GM18498 (cell line): ENCODE results near the gene PAF1.

Experiments used
- ATAC-seq: cut with Tn5 transposase; IDR thresholded peaks from one replicate; pipeline ENCODE4 v1.9.1; 2021; ENCODE audit warnings: mild to moderate bottlenecking, moderate library complexity; ENCODE audit not compliant: unreplicated experiment

PAF1 gene

GRCh38 chr19:39406656-39407409 lies 15.9 kb upstream of the PAF1 start, which contains the start of gene ZFP36:
ZFP36 (plus strand) TSS chr19:39406847; CDS start chr19:39406905, 58 bp downstream.
- peak; percentile 17 for ATAC-seq

DNA sequence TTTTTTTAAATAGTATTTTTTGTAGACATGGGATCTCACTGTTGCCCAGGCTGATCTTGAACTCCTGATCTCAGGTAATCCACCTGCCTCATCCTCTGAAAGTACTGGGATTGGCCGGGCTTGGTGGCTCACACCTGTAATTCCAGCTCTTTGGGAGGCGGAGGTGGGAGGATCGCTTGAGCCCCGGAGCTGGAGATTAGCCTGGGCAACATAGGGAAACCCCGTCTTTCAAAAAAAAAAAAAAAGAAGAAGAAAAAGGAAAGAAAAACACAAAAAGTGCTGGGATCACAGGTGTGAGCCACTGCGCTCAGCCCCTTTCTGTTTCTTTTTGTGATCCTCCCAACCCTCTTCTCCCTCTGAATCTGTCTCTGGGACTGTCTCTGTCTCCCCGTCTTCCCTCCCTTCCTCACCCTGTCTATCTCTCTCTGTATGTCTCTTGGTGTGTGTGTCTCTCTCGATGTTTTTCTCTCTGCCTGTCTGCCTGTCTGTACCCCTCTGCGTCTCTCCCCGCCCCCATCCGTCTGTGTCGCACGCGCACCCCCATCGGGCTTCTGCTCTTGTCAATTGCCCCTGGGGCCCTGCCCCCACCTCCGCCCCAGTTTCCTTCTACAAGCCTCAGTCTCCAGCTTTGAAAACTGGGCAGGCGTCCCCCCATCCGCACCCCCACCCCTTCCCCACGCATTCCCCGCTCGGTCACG lies 15.2 kb upstream of the PAF1 start:
- ATAC-seq, result no peak

GRCh38 chr19:39405261-39405957 lies 14.5 kb upstream of the PAF1 start:
- no peak for ATAC-seq

DNA sequence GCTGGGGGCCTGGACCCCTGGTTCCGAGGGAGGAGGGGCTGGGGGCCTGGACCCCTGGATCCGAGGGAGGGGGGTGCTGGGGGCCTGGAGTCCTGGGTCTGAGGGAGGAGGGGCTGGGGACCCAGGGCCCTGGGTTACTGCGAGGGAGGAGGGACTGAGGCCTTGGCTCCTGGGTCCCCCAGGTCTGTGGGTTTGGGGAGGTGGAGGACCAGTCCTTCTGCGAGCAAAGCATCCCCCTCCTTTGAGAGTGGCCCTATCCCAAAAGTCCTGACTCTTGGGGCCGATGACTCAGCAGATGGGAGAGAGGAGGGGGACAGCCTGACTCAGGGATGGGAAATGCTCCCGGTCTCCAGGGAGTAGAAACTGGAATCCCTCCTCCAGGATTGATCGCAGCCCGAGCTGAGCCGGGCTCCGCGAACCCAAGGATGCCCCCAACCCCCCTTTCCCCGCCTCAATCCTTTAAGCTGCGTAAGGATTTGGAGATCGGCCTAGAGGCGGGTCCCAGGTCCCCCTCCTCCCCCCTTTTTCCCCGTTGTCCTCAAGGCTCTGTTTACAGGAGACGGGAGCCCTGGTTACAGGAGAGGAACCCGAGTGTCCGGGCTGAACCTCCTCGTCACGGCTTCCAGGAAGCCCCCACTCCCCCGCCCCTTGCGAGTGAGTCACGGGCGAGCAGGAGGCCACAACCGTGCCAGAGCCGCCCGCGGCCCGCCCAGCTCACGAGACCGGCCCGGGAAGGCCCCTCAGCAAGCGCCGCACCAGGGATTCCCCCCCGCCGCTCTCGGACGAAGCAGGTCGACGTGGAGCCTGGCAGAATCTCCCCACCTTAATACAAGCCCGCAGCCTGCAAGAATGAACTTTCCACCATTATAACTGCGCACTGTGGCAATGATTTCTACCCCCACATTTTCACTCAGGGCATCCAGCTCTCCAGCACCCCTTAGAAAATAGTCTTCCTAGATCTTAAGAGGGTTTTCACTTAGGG lies 12.7 kb upstream of the PAF1 start:
- peak; percentile 26 for ATAC-seq

- peak; percentile 36 for ATAC-seq
Measured at GRCh38 chr19:39402346-39403300, 11.7 kb upstream of the PAF1 start.

- no peak for ATAC-seq
Measured at GRCh38 chr19:39401549-39402345, 10.8 kb upstream of the PAF1 start.

- ATAC-seq, result no peak
Measured at GRCh38 chr19:39401070-39401548, 10.2 kb upstream of the PAF1 start.

DNA sequence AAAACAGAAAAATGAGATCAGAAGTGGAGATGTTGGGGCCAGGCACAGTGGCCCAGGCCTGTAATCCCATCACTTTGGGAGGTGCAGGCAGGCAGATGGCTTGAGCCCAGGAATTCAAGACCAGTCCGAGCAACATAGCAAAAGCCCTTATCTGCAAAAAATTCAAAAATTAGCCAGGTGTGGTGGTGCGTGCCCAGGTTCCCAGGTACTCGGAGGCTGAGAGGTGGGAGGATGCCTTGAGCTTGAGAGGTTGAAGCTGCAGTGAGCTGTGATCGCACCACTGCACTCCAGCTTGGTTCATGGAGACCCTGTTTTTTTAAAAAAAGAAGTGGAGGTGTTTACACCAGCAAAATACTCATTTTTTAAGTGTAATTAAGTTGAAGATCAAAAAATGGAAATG lies 9.2 kb upstream of the PAF1 start:
- no peak for ATAC-seq

GRCh38 chr19:39399668-39400050 lies 8.8 kb upstream of the PAF1 start:
- ATAC-seq, result no peak

- ATAC-seq, result no peak
Measured at GRCh38 chr19:39398297-39398864, 7.5 kb upstream of the PAF1 start.

- peak; percentile 35 for ATAC-seq
Measured at GRCh38 chr19:39397360-39398296, 6.7 kb upstream of the PAF1 start.

- ATAC-seq, result no peak
Measured at GRCh38 chr19:39390451-39390750, 505 bp downstream of the PAF1 start.

- no peak for ATAC-seq
Measured at GRCh38 chr19:39389631-39390414, 1.1 kb downstream of the PAF1 start.

DNA sequence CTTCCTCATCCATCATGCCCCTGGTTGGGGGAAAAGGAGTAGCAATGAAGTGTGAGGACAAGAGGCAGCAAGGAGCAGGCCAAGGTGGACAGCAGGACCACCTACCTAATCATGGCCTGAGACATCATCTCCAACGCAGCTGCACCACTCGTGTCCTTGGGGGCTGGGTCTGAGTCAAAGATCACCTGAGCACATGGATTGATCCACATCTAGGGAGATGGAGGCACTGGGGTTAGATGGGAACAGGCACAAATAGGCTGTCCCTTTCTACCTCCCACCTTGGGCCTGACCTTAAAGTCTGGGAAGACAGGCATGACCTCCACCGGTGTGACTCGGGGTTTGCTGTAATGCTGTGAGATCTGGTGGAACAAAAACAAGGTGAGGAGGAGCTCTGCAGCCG lies 2.2 kb downstream of the PAF1 start:
- no peak for ATAC-seq

- no peak for ATAC-seq
Measured at GRCh38 chr19:39386557-39386956, 4.3 kb downstream of the PAF1 start.

DNA sequence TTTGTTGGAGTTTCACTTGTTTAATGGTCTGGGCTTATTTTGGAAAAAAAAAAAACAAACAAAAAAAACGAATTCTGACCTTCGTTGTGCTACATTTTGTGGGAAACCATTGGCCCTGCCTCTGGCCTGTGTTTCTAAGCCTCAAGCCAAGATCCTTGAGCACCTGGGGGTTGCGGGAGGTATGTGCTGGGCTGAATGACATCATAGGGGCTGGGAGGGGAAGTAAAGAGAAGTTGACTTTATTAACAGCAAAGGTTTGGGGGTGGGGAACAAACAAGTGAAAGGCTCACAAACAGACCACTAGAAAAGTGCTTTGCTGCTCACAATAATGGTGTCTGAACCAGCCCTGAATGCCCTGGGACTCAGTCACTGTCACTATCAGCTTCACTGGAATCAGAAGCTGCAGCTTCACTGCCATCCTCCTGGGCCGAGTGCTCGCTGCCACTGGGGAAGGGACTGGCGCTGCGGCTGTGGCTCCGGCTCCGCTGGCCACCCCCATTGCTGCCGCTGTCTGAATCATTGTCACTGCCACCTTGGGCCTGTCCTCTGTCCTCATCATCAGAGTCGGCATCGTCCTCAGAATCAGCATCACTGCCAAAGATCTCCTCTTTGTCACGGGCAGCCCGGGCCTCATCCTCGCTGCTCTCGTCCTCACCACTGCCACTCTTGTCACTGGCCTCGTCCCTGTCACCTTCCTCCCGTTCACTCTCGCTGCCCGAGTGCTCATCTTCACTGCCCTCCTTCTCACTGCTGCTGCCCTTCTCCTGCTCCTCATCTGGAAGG lies 5.1 kb downstream of the PAF1 start:
- no peak for ATAC-seq
